K562 (cell line): ENCODE results near the gene ANGEL2. TPM values are rescaled to one million over a fixed set of nuclear protein-coding genes. Genes with fewer than 3 reads are reported as not detected.

ENCODE experiments used
- ATAC-seq: fragments of 200-7000 bp; cut with Tn5 transposase; 3 replicates; pipeline ENCODE4 v1.9.1; 2020; ENCODE audit warnings: moderate library complexity
- BruUV-seq: library from RNA; stranded (reverse); fragments of 400-500 nt; replicated peaks from 2 replicates; lab custom pipeline; 2021; lab: Mats Ljungman, UMichigan
- CTCF ChIA-PET: fragments of 300-600 bp; formaldehyde crosslinking; extraction: SDS; loops from one replicate; lab custom pipeline; 2021; ENCODE audit warnings: low intra/inter-chr PET ratio; lab: Yijun Ruan, JAX
- POLR2A ChIA-PET: fragments of 300-600, 350-650 bp; sonication (Branson Sonifier 250); formaldehyde crosslinking; extraction: SDS; loops from one replicate; lab custom pipeline; 2021; ENCODE audit warnings: antibody characterized with exemption, inconsistent platforms; lab: Yijun Ruan, JAX
- DNase-seq, 4 experiments: peaks; one replicate each; pipeline versions ENCODE4 v3.0.0 to v3.0.0-alpha.2; 2011 to 2018; ENCODE audit warnings: low spot score in 3 of 4, mixed read lengths in 3 of 4; ENCODE audit errors: extremely low read depth in 1 of 4
- FAIRE-seq: peaks from 2 replicates; lab custom pipeline; 2011; peaks lifted over from hg19 to GRCh38; lab: Jason Lieb, UNC
- H2AFZ ChIP-seq: 2 replicates; pipeline ENCODE4 v1.6.0; 2011; ENCODE audit warnings: low read depth, low read length, control low read depth, inconsistent platforms
- H3K27ac ChIP-seq: fragments of 200-600 bp; 3 replicates; pipeline ENCODE4 v1.8.0; 2011; ENCODE audit warnings: low read depth, mild to moderate bottlenecking, control low read depth, inconsistent platforms, low read length, moderate library complexity, mixed read lengths; ENCODE audit errors: extremely low read depth
- H3K27me3 ChIP-seq, 2 experiments: fragments of 300-600 bp in 1 of 2; 2 replicates in 1 of 2; 3 replicates in 1 of 2; pipeline versions ENCODE4 v1.6.0 to v1.8.0; 2011; ENCODE audit warnings: inconsistent platforms in 2 of 2, low read length in 2 of 2, mild to moderate bottlenecking in 1 of 2, mixed read lengths in 1 of 2, moderate library complexity in 1 of 2; ENCODE audit not compliant: control insufficient read depth in 2 of 2, insufficient read depth in 2 of 2
- H3K36me3 ChIP-seq: fragments of 300-600 bp; 3 replicates; pipeline ENCODE4 v1.8.0; 2011; ENCODE audit warnings: mild to moderate bottlenecking, low read length, inconsistent platforms; ENCODE audit not compliant: control insufficient read depth, insufficient read depth
- H3K4me1 ChIP-seq, 2 experiments: fragments of 200-600 bp in 1 of 2; replicated peaks in 1 of 2; 2 replicates in 1 of 2; 3 replicates in 1 of 2; pipeline versions ENCODE4 v1.5.1 to v1.8.0; 2011; ENCODE audit warnings: inconsistent platforms in 2 of 2, low read length in 2 of 2, mild to moderate bottlenecking in 1 of 2, mixed read lengths in 1 of 2, moderate library complexity in 1 of 2; ENCODE audit not compliant: control insufficient read depth in 2 of 2, insufficient read depth in 2 of 2
- H3K4me2 ChIP-seq: 2 replicates; pipeline ENCODE4 v1.6.1; 2011; ENCODE audit warnings: low read length, control low read depth, inconsistent platforms, mixed read lengths; ENCODE audit not compliant: insufficient read depth
- H3K4me3 ChIP-seq: fragments of 200-600 bp; sonication (generic), shearing (Covaris generic); 2 replicates; pipeline ENCODE4 v1.5.1; 2016; ENCODE audit warnings: control low read depth, inconsistent platforms
- H3K79me2 ChIP-seq: fragments of 200-600 bp; 3 replicates; pipeline ENCODE4 v1.8.0; 2011; ENCODE audit warnings: low read length, inconsistent platforms; ENCODE audit not compliant: control insufficient read depth, insufficient read depth
- H3K9ac ChIP-seq, 2 experiments: 2 replicates each; pipeline versions ENCODE4 v1.6.0 to v1.6.1; 2011; ENCODE audit warnings: low read depth in 2 of 2, low read length in 2 of 2, control low read depth in 1 of 2, inconsistent platforms in 1 of 2, mild to moderate bottlenecking in 1 of 2, mixed read lengths in 1 of 2; ENCODE audit not compliant: insufficient read depth in 1 of 2
- H3K9me1 ChIP-seq: one replicate; pipeline ENCODE4 v1.6.0; 2011; ENCODE audit warnings: inconsistent platforms, mild to moderate bottlenecking, low read length, moderate library complexity; ENCODE audit not compliant: control insufficient read depth, insufficient read depth
- H3K9me3 ChIP-seq: replicated peaks from 2 replicates; pipeline ENCODE4 v1.5.1; 2011; ENCODE audit warnings: low read depth, low read length, inconsistent platforms; ENCODE audit not compliant: control insufficient read depth, insufficient read depth
- H4K20me1 ChIP-seq: replicated peaks from 2 replicates; pipeline ENCODE4 v1.6.1; 2011; ENCODE audit warnings: low read length, inconsistent platforms, mixed read lengths; ENCODE audit not compliant: control insufficient read depth, insufficient read depth
- CEBPB ChIP-seq: fragments of 450-650 bp; IDR thresholded peaks from 2 replicates; pipeline ENCODE4 v1.6.1; 2016; ENCODE audit warnings: missing genetic modification characterization, missing compliant biosample characterization
- CEBPG ChIP-seq, 3 experiments: fragments of 200-800 bp in 1 of 3; sonication (Bioruptor generic) in 1 of 3; sonication (generic) in 1 of 3; formaldehyde crosslinking in 1 of 3; IDR thresholded peaks in 2 of 3; conservative IDR thresholded peaks in 1 of 3; 2 replicates each; pipeline versions ENCODE4 v1.6.1 to v1.8.0; 2016 to 2022; ENCODE audit warnings: missing compliant biosample characterization in 2 of 3, missing genetic modification characterization in 2 of 3, mild to moderate bottlenecking in 1 of 3, missing genetic modification reagents in 1 of 3
- NFXL1 ChIP-seq: fragments of 450-650 bp; formaldehyde crosslinking; IDR thresholded peaks from 2 replicates; pipeline ENCODE4 v1.4.0; 2021; ENCODE audit warnings: mild to moderate bottlenecking
- NR3C1 ChIP-seq: sonication (generic); formaldehyde crosslinking; IDR thresholded peaks from 2 replicates; pipeline ENCODE4 v1.8.1; 2022; ENCODE audit warnings: missing genetic modification reagents
- SREBF1 ChIP-seq: fragments of 150-350 bp; IDR thresholded peaks from 2 replicates; pipeline ENCODE4 v1.6.1; 2014; ENCODE audit warnings: antibody characterized with exemption, low read depth, low read length, borderline replicate concordance
- WGBS: fragments of 100-300 bp; shearing (Covaris generic); methylation state at CpG from one replicate; pipeline ENCODE4 v1.1.6; 2016; ENCODE audit warnings: low coverage, mixed read lengths; ENCODE audit not compliant: insufficient coverage; ENCODE audit errors: missing lambda C conversion rate; 5-methylcytosine and 5-hydroxymethylcytosine counted together
- in situ Hi-C: fragments of 300-500 bp; cut with MboI; formaldehyde crosslinking; loops from 4 replicates; pipeline ENCODE4 v1.15.0; 2018; ENCODE audit warnings: inconsistent platforms, mixed read lengths
- intact Hi-C: fragments of 100-400 bp; cut with micrococcal nuclease; formaldehyde crosslinking; loops from 2 replicates; pipeline ENCODE4 v1.14.2; 2022
- polyA plus RNA-seq, 8 experiments: library from polyadenylated mRNA; depleted of rRNA in 4 of 8; stranded (reverse) in 5 of 8; unstranded in 3 of 8; fragments of >200 nt; fragmentation: Nextera tagmentation in 2 of 8; fragmentation: Illumina TruSeq in 1 of 8; extraction: Ambion mirVana in 2 of 8; extraction: Trizol in 1 of 8; gene quantifications; 2 replicates each; pipeline versions ENCODE4 v1.2.1 to v1.2.3, GENCODE V29; 2011 to 2014; ENCODE audit warnings: inconsistent platforms in 1 of 8, missing spikeins in 1 of 8
- total RNA-seq, 7 experiments: library from RNA; depleted of rRNA in 6 of 7; stranded (reverse); fragments of >200 nt in 6 of 7; fragmentation: Illumina TruSeq in 2 of 7; extraction: Trizol in 2 of 7; gene quantifications; 2 replicates each; pipeline versions ENCODE4 v1.2.1 to v1.2.3, GENCODE V29; 2011 to 2021; ENCODE audit warnings: low replicate concordance in 1 of 7

Gene ANGEL2
- total and polyA plus RNA-seq, 9 of the 15 experiments (the other 6 are each of a cell fraction or from before 2014, with no cell fraction given) = 6.8 to 34.6 (median 26.2) TPM

DNA sequence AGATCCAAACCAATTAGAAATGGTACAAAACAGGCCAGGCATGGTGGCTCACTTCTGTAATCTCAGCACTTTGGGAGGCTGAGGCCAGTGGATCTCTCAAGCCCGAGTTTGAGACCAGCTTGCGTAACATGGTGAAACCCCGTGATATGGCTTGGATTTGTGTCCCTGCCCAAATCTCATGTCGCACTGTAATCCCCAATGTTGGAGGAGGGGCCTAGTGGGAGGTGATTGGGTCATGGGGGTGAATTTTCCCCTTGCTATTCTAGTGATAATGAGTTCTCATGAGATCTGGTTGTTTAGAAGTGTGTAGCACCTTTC is 72.3 kb downstream of the ANGEL2 start:
- no peak overlapping the region for H3K27ac ChIP-seq
- no peaks in the 10 kb centered on the region for H3K36me3 ChIP-seq
- peaks cover 15 to 17% of the 10 kb centered on the region in 2 experiments; a peak in 4 of 5 replicates for H3K27me3 ChIP-seq
- BruUV-seq = no TSS peak
- ChIA-PET POLR2A (interaction anchor here (0.6 kb wide), 2 partner anchors 17 to 265 kb away, joined by 3 read pairs; no protein-coding TSS in a partner anchor), CTCF (no interaction called here)
- WGBS = 31% methylated on average over 4 of the region's 4 CpGs
- H3K79me2 ChIP-seq = no peaks in the 10 kb centered on the region
- H2AFZ ChIP-seq = no peak overlapping the region
- TF ChIP-seq CEBPB (tag) (peak; percentile 80), SREBF1 (no peak), NFXL1 (CRISPR knock-in tag) (no peak), CEBPG (CRISPR knock-in tag; IDR thresholded peaks at IDR 0.05) (peak; percentile 47; the same call in 1 of the 2 replicates), CEBPG (tag; conservative IDR thresholded peaks at IDR 0.05 in 1 of 2, IDR thresholded peaks at IDR 0.05 in 1 of 2) (0 out of 4 replicates have a peak, but pooled peaks of 1 of the 2 experiments have one; percentile 43), NR3C1 (CRISPR knock-in tag) (no peak)
- H3K9ac ChIP-seq = no peak overlapping the region
- H3K4me1 ChIP-seq = peaks cover 0 to 3% of the 10 kb centered on the region in 2 experiments; a peak in 1 of 5 replicates
- no peak for FAIRE-seq
- H4K20me1 ChIP-seq = no peaks in the 10 kb centered on the region
- no peaks in the 10 kb centered on the region for H3K9me1 ChIP-seq
- H3K9me3 ChIP-seq = no peaks in the 10 kb centered on the region
- H3K4me2 ChIP-seq = no peak overlapping the region
- DNase-seq = no peak
- no peak for ATAC-seq
- in situ Hi-C loops (no loop called here), intact Hi-C loops (no loop called here)
- no peak overlapping the region for H3K4me3 ChIP-seq
